HCT116 (cell line): ENCODE measurements around the gene STX10. TPM values are rescaled to one million over a fixed set of nuclear protein-coding genes. Genes with fewer than 3 reads are reported as not detected.

ENCODE experiments used
- ATAC-seq: fragments of 200-7000 bp; cut with Tn5 transposase; 2 replicates; pipeline ENCODE4 v1.9.1; 2020; ENCODE audit warnings: mild to moderate bottlenecking, moderate library complexity
- BruUV-seq: library from RNA; stranded (reverse); fragments of 400-500 nt; replicated peaks from 2 replicates; lab custom pipeline; 2021; lab: Mats Ljungman, UMichigan
- CTCF ChIA-PET: fragments of 300-600 bp; sonication (Branson Sonifier 250); formaldehyde crosslinking; loops from one replicate; lab custom pipeline; 2021; ENCODE audit warnings: antibody characterized with exemption; lab: Charles Lee
- POLR2A ChIA-PET: fragments of 300-600, 350-600 bp; sonication (Branson Sonifier 250); formaldehyde crosslinking; loops from one replicate; lab custom pipeline; 2021; ENCODE audit warnings: antibody characterized with exemption; lab: Charles Lee
- RAD21 ChIA-PET, 2 experiments: fragments of 300-600 bp; sonication (Branson Sonifier 250); formaldehyde crosslinking; loops; one replicate each; lab custom pipeline; 2023; ENCODE audit warnings: low total read pairs in 2 of 2; ENCODE audit not compliant: uncharacterized antibody in 2 of 2, unreplicated experiment in 2 of 2, low non-redundant PET in 1 of 2; lab: Charles Lee
- DNase-seq: peaks from one replicate; pipeline ENCODE4 v3.0.0-alpha.2; 2010; ENCODE audit warnings: low read depth, low spot score
- H2AFZ ChIP-seq: fragments of 200-600 bp; shearing (Covaris generic), sonication (generic); 2 replicates; pipeline ENCODE4 v1.6.1; 2017; ENCODE audit warnings: low read depth, mixed run types, mixed read lengths, antibody characterized with exemption, low read length; ENCODE audit not compliant: poor library complexity, severe bottlenecking
- H3K27ac ChIP-seq: 2 replicates; pipeline ENCODE4 v1.5.1; 2012; ENCODE audit warnings: low read depth, low read length
- H3K27me3 ChIP-seq: fragments of 200-600 bp; sonication (generic); 2 replicates; pipeline ENCODE4 v1.6.1; 2016; ENCODE audit warnings: mixed run types, low read length, mixed read lengths; ENCODE audit not compliant: insufficient read depth
- H3K36me3 ChIP-seq, 2 experiments: fragments of 200-500 bp in 1 of 2; fragments of 200-600 bp in 1 of 2; sonication (Bioruptor generic) in 1 of 2; sonication (generic) in 1 of 2; 2 replicates each; pipeline versions ENCODE4 v1.5.1 to v1.6.1; 2014 to 2016; ENCODE audit warnings: low read length in 2 of 2, inconsistent platforms in 1 of 2, mixed read lengths in 1 of 2, mixed run types in 1 of 2; ENCODE audit not compliant: insufficient read depth in 2 of 2, control insufficient read depth in 1 of 2
- H3K4me1 ChIP-seq, 2 experiments: fragments of 200-600 bp in 1 of 2; sonication (generic) in 1 of 2; 2 replicates each; pipeline versions ENCODE4 v1.5.1 to v1.6.1; 2012 to 2017; ENCODE audit warnings: low read length in 2 of 2, inconsistent platforms in 1 of 2, mild to moderate bottlenecking in 1 of 2, mixed read lengths in 1 of 2, mixed run types in 1 of 2, moderate library complexity in 1 of 2; ENCODE audit not compliant: insufficient read depth in 2 of 2, control insufficient read depth in 1 of 2
- H3K4me2 ChIP-seq: fragments of 200-600 bp; sonication (generic); 2 replicates; pipeline ENCODE4 v1.6.1; 2017; ENCODE audit warnings: mixed run types, low read length, mixed read lengths
- H3K4me3 ChIP-seq, 2 experiments: fragments of 200-600 bp in 1 of 2; sonication (generic) in 1 of 2; replicated peaks in 1 of 2; 2 replicates each; pipeline ENCODE4 v1.5.1; 2011 to 2016; ENCODE audit warnings: low read length in 2 of 2, control low read depth in 1 of 2, low read depth in 1 of 2, mild to moderate bottlenecking in 1 of 2, mixed read lengths in 1 of 2, mixed run types in 1 of 2
- H3K79me2 ChIP-seq: fragments of 200-600 bp; sonication (generic); 2 replicates; pipeline ENCODE4 v1.6.1; 2017; ENCODE audit warnings: mild to moderate bottlenecking, mixed run types, low read length, moderate library complexity, mixed read lengths; ENCODE audit not compliant: insufficient read depth
- H3K9ac ChIP-seq: fragments of 200-600 bp; sonication (generic); 2 replicates; pipeline ENCODE4 v1.6.1; 2016; ENCODE audit warnings: low read length, mixed read lengths
- H3K9me2 ChIP-seq: fragments of 200-600 bp; sonication (generic), shearing (Covaris generic); 2 replicates; pipeline ENCODE4 v1.6.1; 2017; ENCODE audit warnings: mixed run types, mild to moderate bottlenecking, moderate library complexity; ENCODE audit not compliant: insufficient read depth
- H3K9me3 ChIP-seq, 2 experiments: fragments of 200-500 bp in 1 of 2; fragments of 200-600 bp in 1 of 2; sonication (Bioruptor generic) in 1 of 2; sonication (generic) in 1 of 2; 2 replicates each; pipeline ENCODE4 v1.6.1; 2014 to 2017; ENCODE audit warnings: low read length in 2 of 2, mixed read lengths in 2 of 2, inconsistent platforms in 1 of 2, low read depth in 1 of 2, mild to moderate bottlenecking in 1 of 2, mixed run types in 1 of 2, moderate library complexity in 1 of 2; ENCODE audit not compliant: control insufficient read depth in 1 of 2, insufficient read depth in 1 of 2
- H4K20me1 ChIP-seq: fragments of 200-600 bp; sonication (generic), shearing (Covaris generic); 2 replicates; pipeline ENCODE4 v1.6.1; 2017; ENCODE audit warnings: mixed run types, mild to moderate bottlenecking, moderate library complexity; ENCODE audit not compliant: insufficient read depth
- POLR2A ChIP-seq: IDR thresholded peaks from 2 replicates; pipeline ENCODE4 v1.7.0; 2011; ENCODE audit warnings: borderline replicate concordance; ENCODE audit not compliant: insufficient read depth, insufficient read length; ENCODE audit errors: extremely low read depth
- POLR2AphosphoS5 ChIP-seq: IDR thresholded peaks from 2 replicates; pipeline ENCODE4 v1.6.1; 2011; ENCODE audit warnings: mild to moderate bottlenecking, low read depth, low read length, moderate library complexity
- REST ChIP-seq: IDR thresholded peaks from 2 replicates; pipeline ENCODE4 v1.6.1; 2012; ENCODE audit warnings: low read depth
- intact Hi-C: fragments of 100-400 bp; cut with micrococcal nuclease; formaldehyde crosslinking; loops from 2 replicates; pipeline ENCODE4 v1.10.0; 2022
- total RNA-seq: library from RNA; stranded (reverse); gene quantifications from one replicate; pipeline ENCODE4 v1.2.1, GENCODE V29; 2021; ENCODE audit not compliant: unreplicated experiment

Gene STX10
- total RNA-seq, 1 experiment from 2014 or later: 149 TPM

- Histone ChIP-seq H3K4me1 (peaks cover 22 to 59% of the 10 kb centered on the region in 2 experiments), H3K4me2 (peak overlapping the region; percentile 100), H3K79me2 (peaks cover 42% of the 10 kb centered on the region), H3K36me3 (peaks cover 0 to 12% of the 10 kb centered on the region in 2 experiments; a peak in 2 of 4 replicates), H3K27ac (peak overlapping the region; percentile 99), H3K4me3 (peak overlapping the region; percentile 81 to 94), H4K20me1 (peaks cover 12% of the 10 kb centered on the region; the same call in 1 of the 2 replicates), H3K9me3 (no peaks in the 10 kb centered on the region), H3K9me2 (no peaks in the 10 kb centered on the region), H3K9ac (peak overlapping the region; percentile 96), H3K27me3 (no peaks in the 10 kb centered on the region), H2AFZ (no peak overlapping the region)
- DNase-seq (no peak), ATAC-seq (no peak)
- CTCF ChIA-PET: interaction anchor here (1.0 to 1.7 kb wide), 4 partner anchors 15 to 108 kb away, joined by 3 to 5 read pairs (median 4); no protein-coding TSS in a partner anchor
- POLR2A ChIA-PET: interaction anchor here (0.6 to 4.6 kb wide), 8 partner anchors 8 to 217 kb away, joined by 3 to 63 read pairs (median 4); no protein-coding TSS in a partner anchor
- BruUV-seq: TSS peak; percentile 82
- TF ChIP-seq REST (no peak), POLR2A (peak; percentile 8), POLR2AphosphoS5 (peak; percentile 12)
- intact Hi-C loops: loop anchor here (2.0 to 5.0 kb wide), 3 partner anchors 36 to 693 kb away; no protein-coding TSS in a partner anchor
- RAD21 ChIA-PET: interaction anchor here in 1 of 2 experiments (1.1 kb wide), 1 partner anchor 108 kb away, joined by 3 read pairs; no protein-coding TSS in a partner anchor
Measured at GRCh38 chr19:13154241-13154778, 4.1 kb upstream of the STX10 start.
